GM23338 (cell line): ENCODE data around the gene RUNDC3A. TPM values are rescaled to one million over a fixed set of nuclear protein-coding genes. Genes with fewer than 3 reads are reported as not detected.

Experiments used
- ATAC-seq: fragments of 200-7000 bp; cut with Tn5 transposase; 3 replicates; pipeline ENCODE4 v1.9.1; 2020
- DNase-seq: peaks from one replicate; pipeline ENCODE4 v3.0.0-alpha.2; 2015; ENCODE audit warnings: low spot score
- H2AFZ ChIP-seq: fragments of 200-600 bp; sonication (generic); 2 replicates; pipeline ENCODE4 v1.8.0; 2016; ENCODE audit warnings: antibody characterized with exemption, mild to moderate bottlenecking, moderate library complexity
- H3F3A ChIP-seq: fragments of 200-600 bp; sonication (generic); replicated peaks from 2 replicates; pipeline ENCODE4 v1.8.0; 2017; ENCODE audit warnings: antibody characterized with exemption, mixed run types, low read depth
- H3K27ac ChIP-seq: fragments of 200-600 bp; sonication (generic); 2 replicates; pipeline ENCODE4 v1.6.1; 2016; ENCODE audit warnings: low read depth
- H3K27me3 ChIP-seq: fragments of 200-600 bp; sonication (generic); 2 replicates; pipeline ENCODE4 v1.8.0; 2016; ENCODE audit warnings: mild to moderate bottlenecking, mixed run types, moderate library complexity; ENCODE audit not compliant: insufficient read depth
- H3K36me3 ChIP-seq: fragments of 200-600 bp; sonication (generic); 2 replicates; pipeline ENCODE4 v1.8.0; 2016; ENCODE audit warnings: mild to moderate bottlenecking; ENCODE audit not compliant: insufficient read depth
- H3K4me1 ChIP-seq: fragments of 200-600 bp; sonication (generic); 2 replicates; pipeline ENCODE4 v1.8.0; 2016; ENCODE audit warnings: mild to moderate bottlenecking, moderate library complexity; ENCODE audit not compliant: insufficient read depth
- H3K4me2 ChIP-seq: fragments of 200-600 bp; sonication (generic); 2 replicates; pipeline ENCODE4 v1.7.1; 2017; ENCODE audit warnings: mixed run types
- H3K4me3 ChIP-seq: fragments of 200-600 bp; sonication (generic); 2 replicates; pipeline ENCODE4 v1.6.1; 2016; ENCODE audit warnings: mixed run types
- H3K79me2 ChIP-seq: fragments of 200-600 bp; sonication (generic); replicated peaks from 2 replicates; pipeline ENCODE4 v1.8.0; 2017; ENCODE audit warnings: mild to moderate bottlenecking; ENCODE audit not compliant: insufficient read depth
- H3K9me2 ChIP-seq: fragments of 200-600 bp; sonication (generic); 2 replicates; pipeline ENCODE4 v1.8.0; 2017; ENCODE audit not compliant: insufficient read depth
- H4K20me1 ChIP-seq: fragments of 200-600 bp; sonication (generic); replicated peaks from 2 replicates; pipeline ENCODE4 v1.8.0; 2017; ENCODE audit warnings: mild to moderate bottlenecking; ENCODE audit not compliant: insufficient read depth
- H3K27ac Mint-ChIP-seq: 2 replicates; pipeline ENCODE4 v1.8.0; 2020; ENCODE audit warnings: inconsistent platforms, mild to moderate bottlenecking, moderate library complexity, mixed read lengths
- H3K27me3 Mint-ChIP-seq: 3 replicates; pipeline ENCODE4 v1.8.0; 2022; ENCODE audit warnings: low read depth, mild to moderate bottlenecking, moderate library complexity, mixed read lengths, inconsistent platforms; ENCODE audit not compliant: insufficient read depth, poor library complexity
- H3K36me3 Mint-ChIP-seq: 3 replicates; pipeline ENCODE4 v1.8.0; 2021; ENCODE audit warnings: low read depth, mild to moderate bottlenecking, inconsistent platforms, moderate library complexity, mixed read lengths
- H3K4me1 Mint-ChIP-seq: 3 replicates; pipeline ENCODE4 v1.8.0; 2020; ENCODE audit warnings: mild to moderate bottlenecking, inconsistent platforms, mixed read lengths
- H3K4me3 Mint-ChIP-seq: 3 replicates; pipeline ENCODE4 v1.8.0; 2021; ENCODE audit warnings: moderate library complexity, mild to moderate bottlenecking, inconsistent platforms, mixed read lengths
- H3K9me3 Mint-ChIP-seq: 3 replicates; pipeline ENCODE4 v1.8.0; 2020; ENCODE audit warnings: moderate library complexity, mild to moderate bottlenecking, inconsistent platforms, mixed read lengths
- CREB1 ChIP-seq: fragments of 250-450 bp; sonication (Bioruptor Pico); IDR thresholded peaks from 2 replicates; pipeline ENCODE4 v1.5.0; 2020; ENCODE audit warnings: low read depth, mild to moderate bottlenecking, moderate library complexity
- CTCF ChIP-seq, 2 experiments: fragments of 200-600 bp in 1 of 2; sonication (generic) in 1 of 2; conservative IDR thresholded peaks; 2 replicates each; pipeline versions ENCODE4 v1.5.1 to v1.6.1; 2016 to 2017; ENCODE audit warnings: antibody characterized with exemption in 2 of 2, low read depth in 2 of 2, mild to moderate bottlenecking in 2 of 2, moderate library complexity in 1 of 2
- ETS1 ChIP-seq: IDR thresholded peaks from 2 replicates; pipeline ENCODE4 v1.6.1; 2016; ENCODE audit warnings: antibody characterized with exemption
- EZH2 ChIP-seq: fragments of 200-600 bp; sonication (generic); IDR thresholded peaks from one replicate; pipeline ENCODE4 v1.8.0; 2017; ENCODE audit warnings: antibody characterized with exemption, mild to moderate bottlenecking, low read depth; ENCODE audit not compliant: unreplicated experiment
- EZH2phosphoT487 ChIP-seq: fragments of 200-600 bp; sonication (generic); IDR thresholded peaks from one replicate; pipeline ENCODE4 v1.8.1; 2018; ENCODE audit warnings: antibody characterized with exemption; ENCODE audit not compliant: unreplicated experiment
- JUNB ChIP-seq: IDR thresholded peaks from one replicate; pipeline ENCODE4 v1.6.1; 2016; ENCODE audit warnings: antibody characterized with exemption; ENCODE audit not compliant: unreplicated experiment
- NANOG ChIP-seq: IDR thresholded peaks from 2 replicates; pipeline ENCODE4 v1.6.1; 2016; ENCODE audit warnings: antibody characterized with exemption, borderline replicate concordance
- POLR2AphosphoS5 ChIP-seq: IDR thresholded peaks from 2 replicates; pipeline ENCODE4 v1.6.1; 2016; ENCODE audit warnings: antibody characterized with exemption, low read depth
- ZNF114 ChIP-seq: fragments of 250-450 bp; sonication (Bioruptor Pico); IDR thresholded peaks from 2 replicates; pipeline ENCODE4 v1.5.0; 2020; ENCODE audit warnings: mild to moderate bottlenecking, moderate library complexity
- ZNF331 ChIP-seq: fragments of 250-450 bp; sonication (Bioruptor Pico); IDR thresholded peaks from 2 replicates; pipeline ENCODE4 v1.5.0; 2020; ENCODE audit warnings: low read depth, mild to moderate bottlenecking, moderate library complexity
- ZNF462 ChIP-seq: fragments of 250-450 bp; sonication (Bioruptor Pico); IDR thresholded peaks from 2 replicates; pipeline ENCODE4 v1.5.0; 2020; ENCODE audit warnings: mild to moderate bottlenecking, moderate library complexity
- polyA plus RNA-seq: library from polyadenylated mRNA; unstranded; fragments of >200 nt; fragmentation: Nextera tagmentation; extraction: Ambion mirVana; gene quantifications from 2 replicates; pipeline ENCODE4 v1.2.1, GENCODE V29; 2016
- total RNA-seq: library from RNA; depleted of rRNA; stranded (reverse); fragments of >200 nt; shearing (Covaris generic); gene quantifications from 2 replicates; pipeline ENCODE4 v1.2.3, GENCODE V29; 2014
- TF ChIP-seq, protein P1 (sequence below): IDR thresholded peaks from one replicate; pipeline ENCODE4 v1.6.1; 2018; ENCODE audit warnings: antibody characterized with exemption; ENCODE audit not compliant: unreplicated experiment

The RUNDC3A gene
- total and polyA plus RNA-seq, 2 experiments from 2014 or later, result 3.7 to 5.5 TPM

- no peaks in the 10 kb centered on the region for H3K36me3 ChIP-seq
- Mint-ChIP-seq H3K27ac (no peak overlapping the region), H3K9me3 (no peaks in the 10 kb centered on the region), H3K27me3 (peaks cover 16% of the 10 kb centered on the region), H3K4me3 (no peak overlapping the region), H3K4me1 (peaks cover 21% of the 10 kb centered on the region), H3K36me3 (no peaks in the 10 kb centered on the region; the same call in 2 of the 3 replicates)
- no peaks in the 10 kb centered on the region for H3K79me2 ChIP-seq
- no peak for DNase-seq
- no peak overlapping the region for H3K4me2 ChIP-seq
- H3K4me1 ChIP-seq, result peaks cover 21% of the 10 kb centered on the region
- H3K4me3 ChIP-seq, result no peak overlapping the region
- H3F3A ChIP-seq, result no peaks in the 10 kb centered on the region
- no peak overlapping the region for H3K27ac ChIP-seq
- ATAC-seq, result no peak
- no peaks in the 10 kb centered on the region for H3K27me3 ChIP-seq
- TF ChIP-seq EZH2phosphoT487, result no peak
- TF ChIP-seq ZNF462 (CRISPR knock-in tag), result no peak
- no peak for TF ChIP-seq EZH2
- TF ChIP-seq, protein P1, sequence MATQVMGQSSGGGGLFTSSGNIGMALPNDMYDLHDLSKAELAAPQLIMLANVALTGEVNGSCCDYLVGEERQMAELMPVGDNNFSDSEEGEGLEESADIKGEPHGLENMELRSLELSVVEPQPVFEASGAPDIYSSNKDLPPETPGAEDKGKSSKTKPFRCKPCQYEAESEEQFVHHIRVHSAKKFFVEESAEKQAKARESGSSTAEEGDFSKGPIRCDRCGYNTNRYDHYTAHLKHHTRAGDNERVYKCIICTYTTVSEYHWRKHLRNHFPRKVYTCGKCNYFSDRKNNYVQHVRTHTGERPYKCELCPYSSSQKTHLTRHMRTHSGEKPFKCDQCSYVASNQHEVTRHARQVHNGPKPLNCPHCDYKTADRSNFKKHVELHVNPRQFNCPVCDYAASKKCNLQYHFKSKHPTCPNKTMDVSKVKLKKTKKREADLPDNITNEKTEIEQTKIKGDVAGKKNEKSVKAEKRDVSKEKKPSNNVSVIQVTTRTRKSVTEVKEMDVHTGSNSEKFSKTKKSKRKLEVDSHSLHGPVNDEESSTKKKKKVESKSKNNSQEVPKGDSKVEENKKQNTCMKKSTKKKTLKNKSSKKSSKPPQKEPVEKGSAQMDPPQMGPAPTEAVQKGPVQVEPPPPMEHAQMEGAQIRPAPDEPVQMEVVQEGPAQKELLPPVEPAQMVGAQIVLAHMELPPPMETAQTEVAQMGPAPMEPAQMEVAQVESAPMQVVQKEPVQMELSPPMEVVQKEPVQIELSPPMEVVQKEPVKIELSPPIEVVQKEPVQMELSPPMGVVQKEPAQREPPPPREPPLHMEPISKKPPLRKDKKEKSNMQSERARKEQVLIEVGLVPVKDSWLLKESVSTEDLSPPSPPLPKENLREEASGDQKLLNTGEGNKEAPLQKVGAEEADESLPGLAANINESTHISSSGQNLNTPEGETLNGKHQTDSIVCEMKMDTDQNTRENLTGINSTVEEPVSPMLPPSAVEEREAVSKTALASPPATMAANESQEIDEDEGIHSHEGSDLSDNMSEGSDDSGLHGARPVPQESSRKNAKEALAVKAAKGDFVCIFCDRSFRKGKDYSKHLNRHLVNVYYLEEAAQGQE, result no peak
- TF ChIP-seq CTCF (conservative IDR thresholded peaks at IDR 0.05; ENCODE audit: low read depth in 2 of 2), result no peak
- TF ChIP-seq ZNF331 (CRISPR knock-in tag), result no peak
- TF ChIP-seq POLR2AphosphoS5, result no peak
- no peak for TF ChIP-seq ETS1
- no peak for TF ChIP-seq JUNB
- TF ChIP-seq CREB1, result no peak
- TF ChIP-seq ZNF114 (CRISPR knock-in tag), result no peak
- TF ChIP-seq NANOG, result no peak
- no peak overlapping the region for H2AFZ ChIP-seq
- no peaks in the 10 kb centered on the region for H4K20me1 ChIP-seq
- no peaks in the 10 kb centered on the region for H3K9me2 ChIP-seq
Observed at GRCh38 chr17:44277976-44278375, 30.4 kb upstream of the RUNDC3A start.
